Measurements from ENCODE around the gene DPCD.

DNA sequence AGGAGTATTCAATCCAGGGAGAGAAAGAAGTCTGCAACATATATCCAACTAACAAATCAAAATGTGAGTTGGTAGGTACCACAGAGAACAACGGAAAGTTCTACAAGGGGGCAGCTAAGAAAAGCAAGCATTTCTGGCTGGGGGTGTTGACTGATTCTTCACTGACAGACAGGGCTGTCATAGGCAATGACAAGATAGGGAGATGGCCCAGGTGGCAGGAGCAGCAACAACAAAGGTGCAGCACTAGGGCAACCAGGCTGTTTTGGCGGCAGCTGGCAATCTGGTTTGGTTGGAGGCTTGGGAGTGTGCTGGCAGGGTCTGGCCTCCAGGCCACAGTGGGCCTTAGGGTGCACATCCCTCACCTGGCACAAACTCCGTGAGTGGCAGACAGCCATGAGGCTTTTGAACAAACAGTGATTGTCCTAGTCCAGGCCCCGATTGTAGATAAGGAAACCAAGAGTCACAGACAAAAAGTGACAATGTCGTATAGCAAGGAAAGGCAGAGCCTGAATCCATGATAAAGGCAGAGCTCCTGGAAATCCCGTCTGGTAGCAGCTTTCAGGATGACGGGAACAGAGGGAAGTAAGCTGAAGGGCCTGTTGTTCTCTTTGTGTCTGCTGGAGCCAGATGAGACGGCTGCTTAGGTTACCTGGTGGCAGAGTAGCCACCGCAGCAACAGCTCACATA, 28.4 kb downstream of the DPCD start:
- TF ChIP-seq POLR2AphosphoS5 (IDR thresholded peaks at IDR 0.05; ENCODE audit: borderline replicate concordance, low read depth, low read length) = no peak
- no peak for TF ChIP-seq EZH2 (IDR thresholded peaks at IDR 0.05)
- no peak for TF ChIP-seq FOXP2 (optimal IDR thresholded peaks at IDR 0.05; ENCODE audit: control extremely low read depth, extremely low read length, insufficient read depth)

Data from SK-N-MC (cell line).